GM21360 (cell line): ENCODE results near the gene SFMBT2.

ENCODE experiments used
- ATAC-seq: cut with Tn5 transposase; IDR thresholded peaks from one replicate; pipeline ENCODE4 v1.9.1; 2021; ENCODE audit warnings: mild to moderate bottlenecking, moderate library complexity; ENCODE audit not compliant: unreplicated experiment

Gene SFMBT2

DNA sequence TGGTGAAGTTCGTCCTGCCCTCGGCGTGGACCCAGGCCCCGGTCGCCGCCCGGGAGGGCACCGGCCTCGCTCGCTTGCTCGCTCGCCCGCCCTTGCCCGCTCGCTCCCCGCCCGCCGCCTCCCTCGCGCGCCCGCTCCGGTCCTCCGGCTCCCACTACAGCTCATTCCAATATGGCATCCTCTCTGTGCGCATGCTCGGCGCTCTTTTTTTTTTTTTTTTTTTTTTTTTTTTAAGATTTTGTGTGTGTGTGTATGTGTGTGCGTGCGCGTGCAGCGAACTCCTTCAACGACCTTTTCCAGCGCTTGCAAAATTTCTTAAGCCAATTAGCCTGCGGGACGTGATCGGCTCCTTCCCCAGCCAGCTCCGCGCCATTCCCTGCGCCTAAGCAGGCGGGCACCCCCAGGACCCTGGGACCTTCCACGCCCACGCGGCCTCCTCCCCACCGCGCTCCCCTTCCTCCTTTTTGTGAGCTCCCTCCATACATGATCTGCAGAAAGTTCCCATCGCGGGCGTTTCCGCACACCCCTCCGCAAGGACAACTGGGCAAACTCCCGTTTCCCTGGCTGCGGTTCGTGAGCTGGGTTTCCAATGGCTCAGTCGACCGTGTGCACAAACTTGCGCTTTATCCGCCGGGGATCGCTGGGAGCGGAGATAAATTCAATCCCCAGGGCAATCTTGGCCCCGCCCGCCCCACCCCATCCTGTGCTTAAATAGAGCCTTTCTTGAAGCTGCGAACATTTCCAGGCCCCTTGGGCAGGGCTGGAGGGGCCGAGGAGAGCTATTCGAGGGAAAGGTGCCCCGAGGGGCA, at the start of gene SFMBT2:
SFMBT2 (minus strand) TSS at position 173 of the 809 bp plus-strand sequence. CDS start 29,136 bp downstream, outside the sequence.
- peak; percentile 33 for ATAC-seq

DNA sequence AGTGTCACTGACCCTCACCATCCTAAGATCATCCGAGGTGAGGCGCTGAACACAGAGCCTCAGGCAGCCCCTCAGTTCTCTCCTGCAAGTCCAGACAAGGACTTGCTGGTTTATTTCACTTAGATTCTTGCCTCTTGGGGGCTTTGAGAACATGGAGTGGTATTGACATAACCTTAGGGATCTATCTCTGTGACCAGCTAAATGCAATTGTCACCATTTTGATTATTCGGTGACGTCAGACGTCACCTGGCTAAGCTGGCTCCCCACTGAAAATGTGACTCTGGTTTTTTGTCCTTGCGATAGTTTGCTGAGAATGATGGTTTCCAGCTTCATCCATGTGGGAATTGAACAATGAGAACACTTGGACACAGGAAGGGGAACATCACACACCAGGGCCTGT, 49.2 kb upstream of the SFMBT2 start:
- no peak for ATAC-seq

GRCh38 chr10:7458556-7458955, 47.7 kb upstream of the SFMBT2 start:
- no peak for ATAC-seq

DNA sequence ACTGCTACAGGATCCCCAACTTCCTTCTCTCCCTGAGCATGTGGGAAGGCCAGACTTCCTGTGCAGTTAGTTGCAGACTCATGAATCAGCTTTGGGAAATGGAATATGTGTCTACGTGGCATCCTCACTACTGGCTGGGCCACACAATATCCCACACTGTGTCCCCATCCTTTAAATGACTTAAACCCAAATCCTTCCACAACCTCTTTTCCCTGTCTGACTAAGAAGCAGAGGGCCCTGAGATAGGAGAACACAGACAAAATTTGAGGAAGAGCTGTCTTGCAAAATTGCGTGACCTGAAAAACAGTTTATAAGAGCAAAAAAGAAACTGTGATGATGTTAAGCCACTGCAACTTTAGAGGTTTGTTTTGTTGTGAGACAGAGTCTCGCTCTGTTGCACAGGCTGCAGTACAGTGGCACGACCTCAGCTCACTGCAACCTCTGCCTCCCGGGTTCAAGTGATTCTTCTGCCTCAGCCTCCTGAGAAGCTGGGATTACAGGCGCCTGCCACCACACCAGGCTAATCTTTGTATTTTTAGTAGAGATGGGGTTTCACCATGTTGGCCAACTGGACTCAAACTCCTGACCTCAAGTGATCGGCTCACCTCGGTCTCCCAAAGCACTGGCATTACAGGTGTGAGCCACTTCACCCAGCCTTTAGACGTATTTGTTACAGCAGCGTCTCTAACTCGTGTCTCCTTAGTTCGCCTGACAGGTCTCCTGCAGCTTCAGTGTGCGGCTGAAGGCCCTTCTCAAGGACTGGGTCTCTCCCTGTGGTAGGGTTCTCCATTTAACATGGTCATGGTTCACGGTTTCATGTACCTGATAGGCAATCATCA, 46.9 kb upstream of the SFMBT2 start:
- ATAC-seq: peak; percentile 67

- no peak for ATAC-seq
Measured at GRCh38 chr10:7449063-7449695, 38.3 kb upstream of the SFMBT2 start.

DNA sequence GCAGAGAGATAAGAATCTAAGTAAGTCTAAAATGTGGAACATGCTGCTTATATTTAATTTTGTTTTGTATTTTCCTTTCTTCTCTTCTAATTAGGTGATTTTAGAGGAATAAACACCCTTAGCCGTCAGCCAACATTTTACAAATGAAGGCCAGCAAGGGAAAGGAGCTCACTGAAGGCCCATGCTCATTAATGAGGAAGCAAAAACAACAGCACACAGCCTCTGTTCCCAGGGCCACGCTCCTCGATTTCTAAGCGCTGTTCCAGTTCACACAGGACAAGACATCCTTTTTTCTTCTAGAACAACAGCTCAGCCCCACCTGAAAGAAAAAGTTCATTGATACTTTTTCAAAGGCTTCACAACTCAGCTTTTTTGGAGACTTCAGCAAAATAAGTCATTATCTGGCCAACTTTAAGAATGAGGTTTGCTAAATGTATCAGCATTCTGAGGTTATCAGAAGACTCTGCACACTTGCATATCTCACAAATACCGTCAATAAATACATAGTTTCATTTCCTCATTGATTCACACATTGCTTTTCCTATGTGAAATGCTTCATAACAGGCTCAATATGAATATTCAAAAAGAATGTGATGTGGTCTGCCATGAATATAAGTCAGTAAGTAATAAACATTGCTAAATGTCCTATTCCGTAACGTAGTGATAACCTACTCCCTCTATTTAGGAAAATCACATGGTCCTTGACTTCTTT, 34.8 kb upstream of the SFMBT2 start:
- peak; percentile 65 for ATAC-seq

DNA sequence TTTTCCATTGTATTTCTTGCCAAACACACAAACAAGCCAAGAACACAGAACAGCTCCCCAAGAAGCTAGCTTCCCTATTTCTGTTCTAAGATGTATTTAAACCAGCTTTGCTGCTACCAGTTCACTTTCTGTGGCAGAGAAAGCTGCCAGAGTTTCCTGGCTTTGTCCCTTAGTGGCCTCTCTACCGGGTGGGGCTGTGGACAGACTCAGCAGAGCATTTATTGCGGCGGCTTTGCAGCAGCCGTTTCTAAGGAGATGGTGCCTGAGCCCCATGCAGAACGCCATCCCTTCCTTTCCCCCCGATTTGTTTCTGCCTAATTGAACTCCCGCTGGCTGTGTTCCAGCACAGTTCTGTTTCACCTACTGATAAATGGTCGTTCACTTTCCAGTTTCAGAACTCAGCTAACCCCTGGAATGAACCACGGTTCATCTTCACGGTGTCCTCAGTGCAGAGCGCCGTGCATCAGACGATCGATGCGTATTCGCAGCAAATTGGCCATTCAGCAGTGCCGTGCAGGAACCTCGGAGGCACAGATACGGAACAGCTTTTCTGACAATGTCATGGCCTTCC, 33.8 kb upstream of the SFMBT2 start:
- ATAC-seq: no peak

DNA sequence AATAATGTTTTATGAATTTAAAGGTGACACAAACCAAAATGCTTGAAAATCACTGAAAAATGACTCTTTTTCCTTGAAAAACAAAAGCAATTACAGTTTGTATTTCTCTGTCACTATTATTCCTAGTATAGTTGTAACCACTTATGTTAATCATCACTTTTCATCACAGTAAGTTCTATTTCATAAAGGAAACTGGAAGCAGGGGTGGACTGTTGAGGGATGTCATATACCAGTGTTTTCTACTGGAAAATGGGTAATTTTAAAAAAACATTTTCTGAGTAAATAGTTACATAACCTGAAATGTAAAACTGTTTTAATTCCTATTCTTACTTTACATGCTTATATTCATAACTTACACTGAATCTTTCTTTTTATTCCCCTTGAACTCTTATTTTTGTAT, 32.2 kb upstream of the SFMBT2 start:
- ATAC-seq: no peak

DNA sequence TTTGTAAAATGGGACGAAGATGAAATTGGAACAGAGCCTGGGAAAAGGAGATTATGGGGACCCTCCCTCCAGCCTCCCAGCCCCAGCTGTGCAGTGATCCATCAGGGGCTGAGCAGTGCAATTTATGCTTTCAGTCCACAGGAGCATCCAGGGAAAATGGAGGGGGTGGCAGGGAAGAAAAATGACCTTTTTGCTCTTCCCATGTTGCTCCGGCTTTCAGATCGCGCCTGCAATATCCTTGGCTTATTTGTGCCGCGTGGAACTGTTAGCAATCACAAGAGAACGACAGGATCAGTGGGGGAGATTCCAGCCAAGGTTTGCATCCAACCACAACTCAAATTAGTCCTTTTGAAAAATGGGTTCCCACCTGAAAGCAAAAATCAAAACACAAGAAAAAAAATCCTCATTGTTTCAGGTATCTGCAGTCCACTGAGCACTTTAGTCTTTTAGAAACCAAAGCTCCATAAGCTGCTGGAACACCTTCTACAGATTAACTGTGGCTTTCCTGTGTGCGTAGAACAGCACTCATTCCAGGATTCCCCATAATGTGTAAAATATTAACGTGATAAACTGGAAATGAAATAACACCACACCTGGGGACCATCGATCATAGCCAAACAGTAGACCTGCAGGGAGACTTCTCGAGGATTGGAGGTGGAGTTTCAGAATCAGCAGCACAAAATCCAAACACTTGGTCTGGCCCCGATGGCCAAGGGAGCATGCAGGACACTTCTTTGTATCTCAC, 30.7 kb upstream of the SFMBT2 start:
- no peak for ATAC-seq

DNA sequence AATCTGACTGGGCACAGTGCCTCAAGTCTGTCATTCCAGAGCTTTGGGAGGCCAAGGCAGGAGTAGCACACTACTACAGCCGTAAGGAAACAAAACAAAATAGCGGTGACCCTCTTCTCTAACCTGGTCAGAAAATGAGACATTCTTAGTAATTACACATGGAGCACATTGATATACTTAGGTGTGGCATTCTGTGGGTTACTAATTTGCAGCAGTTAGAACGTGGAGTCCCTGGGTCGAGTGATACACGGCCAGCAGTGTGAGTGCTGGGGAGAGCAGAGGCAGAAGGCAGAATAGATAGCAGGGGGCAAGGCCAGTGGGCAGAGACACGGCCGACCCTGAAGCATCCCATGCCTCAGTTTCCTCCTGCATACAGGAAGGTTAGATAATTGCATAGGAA, 28.9 kb upstream of the SFMBT2 start:
- ATAC-seq: no peak

DNA sequence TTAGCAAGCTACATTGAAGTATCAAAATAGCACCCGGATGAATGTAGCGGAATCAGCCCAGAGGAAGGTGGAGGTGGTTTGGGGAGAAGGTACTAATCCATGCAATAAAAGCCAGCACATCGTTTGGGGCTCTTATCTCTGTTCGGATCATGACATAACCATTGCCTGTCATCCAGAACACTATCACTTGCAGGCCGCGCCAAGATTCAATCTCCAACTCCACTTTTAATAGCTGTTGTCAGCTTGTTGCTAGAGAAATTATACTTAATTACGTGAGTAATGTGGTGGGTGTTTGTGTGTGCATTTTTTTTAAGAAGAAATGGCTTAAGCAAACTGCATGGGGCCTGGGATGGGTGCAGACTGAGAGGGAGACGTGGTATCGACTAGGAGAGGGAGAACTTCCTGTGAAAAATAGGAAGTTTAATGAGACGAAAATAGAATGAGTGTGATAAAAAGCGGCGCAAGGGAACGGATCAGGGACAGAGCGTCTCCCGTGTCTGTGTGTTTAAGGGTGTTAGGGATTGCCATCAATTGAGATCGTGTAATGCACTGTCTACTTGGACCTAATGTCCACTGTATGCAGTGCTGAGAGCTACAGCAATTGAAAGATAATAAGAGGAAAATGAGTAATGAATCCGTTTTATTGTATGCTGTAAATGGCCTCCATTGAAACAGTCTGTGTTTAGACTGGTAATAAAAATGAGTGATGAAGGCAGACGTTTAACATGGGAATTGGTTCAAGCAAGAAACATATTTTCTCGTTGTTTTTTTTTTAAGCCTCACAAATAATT, 27.6 kb upstream of the SFMBT2 start:
- no peak for ATAC-seq

GRCh38 chr10:7436490-7437100, 25.8 kb upstream of the SFMBT2 start:
- no peak for ATAC-seq

GRCh38 chr10:7435674-7436073, 24.8 kb upstream of the SFMBT2 start:
- no peak for ATAC-seq

DNA sequence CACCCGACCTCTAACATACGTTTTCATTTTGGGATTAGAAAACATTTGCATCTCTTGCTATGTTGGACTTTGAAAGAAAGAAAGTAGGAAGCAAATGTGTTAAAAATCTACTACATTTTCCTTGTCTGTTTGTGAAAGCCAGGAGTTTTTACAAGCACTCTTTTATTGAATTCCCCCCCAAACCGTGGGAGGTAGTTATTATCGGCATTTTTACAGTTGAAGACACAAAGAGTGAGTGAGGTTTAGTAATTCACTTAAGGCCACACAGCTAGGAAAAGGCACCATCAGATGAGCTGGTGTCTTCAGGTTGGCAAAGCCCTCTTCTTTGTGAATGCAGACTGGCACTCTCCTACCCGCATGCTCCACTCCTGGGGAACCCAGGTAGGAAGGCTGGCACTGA, 23.5 kb upstream of the SFMBT2 start:
- ATAC-seq: no peak

DNA sequence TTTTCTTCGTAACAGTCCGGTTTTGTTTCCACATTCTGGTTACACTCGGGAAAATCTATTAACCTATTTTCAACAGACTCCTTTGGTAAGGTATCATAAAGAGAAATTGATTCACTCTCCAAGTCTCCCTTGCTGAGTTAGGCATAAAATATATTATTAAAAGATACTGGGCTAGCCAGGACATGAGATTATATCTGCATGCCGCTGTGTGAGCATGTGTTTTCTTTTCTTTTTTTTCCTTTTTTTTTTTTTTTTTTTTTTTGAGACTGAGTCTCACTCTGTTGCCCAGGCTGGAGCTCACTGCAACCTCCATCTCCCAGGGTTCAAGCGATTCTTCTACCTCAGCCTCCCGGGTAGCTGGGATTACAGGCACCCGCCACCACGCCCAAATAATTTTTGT, 23.0 kb upstream of the SFMBT2 start:
- no peak for ATAC-seq

DNA sequence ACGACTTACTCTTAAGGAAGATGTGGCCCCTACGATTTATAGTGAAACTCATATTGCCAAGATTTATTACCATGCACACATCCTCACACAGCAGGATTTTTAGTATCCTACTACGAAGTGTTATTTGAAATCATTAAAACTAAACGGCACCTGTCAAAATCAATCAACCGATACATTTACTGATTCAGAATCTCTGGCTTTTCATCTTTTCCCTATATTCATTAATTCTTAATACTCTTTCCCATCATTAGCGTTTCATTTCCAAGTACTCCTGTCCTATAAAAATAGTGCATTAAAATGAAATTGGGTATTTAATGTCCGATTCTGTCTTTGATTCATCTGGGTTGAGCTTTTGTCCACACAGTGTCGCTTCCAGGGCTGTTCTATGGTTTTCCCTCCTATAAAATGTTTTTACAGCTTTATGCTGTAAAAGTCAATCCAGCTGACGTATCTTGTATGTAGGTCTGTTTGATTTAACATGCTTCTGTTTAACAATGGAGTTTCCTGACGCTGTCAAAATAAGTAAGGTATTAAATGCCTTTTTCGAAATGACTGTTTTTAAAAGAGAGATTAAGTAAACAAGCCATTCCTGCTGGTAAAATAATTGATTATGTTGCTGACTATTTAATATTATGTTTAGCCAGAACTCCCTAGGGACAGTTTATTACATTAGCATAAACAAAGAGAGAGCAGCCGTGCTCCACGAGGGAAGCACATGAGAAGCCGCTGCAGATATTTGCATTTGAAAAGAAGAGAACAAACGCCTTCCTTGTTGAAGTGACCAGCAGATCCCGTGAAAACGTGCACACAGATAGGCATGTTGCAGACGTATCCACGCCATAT, 22.3 kb upstream of the SFMBT2 start:
- ATAC-seq: no peak

GRCh38 chr10:7428673-7429350, 18.0 kb upstream of the SFMBT2 start:
- no peak for ATAC-seq
